Measurements from ENCODE around the gene LIMD2. TPM values are rescaled to one million over a fixed set of nuclear protein-coding genes. Genes with fewer than 3 reads are reported as not detected.

The LIMD2 gene
- total RNA-seq, 1 experiment from 2014 or later: 19.4 TPM

GRCh38 chr17:63741143-63741407, 41.1 kb upstream of the LIMD2 start:
- Histone ChIP-seq H3K9me2 (replicated peaks; ENCODE audit: low read length) (no peaks in the 10 kb centered on the region), H3K27ac (ENCODE audit: low read length) (peak overlapping the region; percentile 56), H3K79me2 (ENCODE audit: low read length) (peaks cover 19% of the 10 kb centered on the region), H2AFZ (ENCODE audit: low read length) (peak overlapping the region; percentile 86), H3K4me3 (ENCODE audit: low read length) (peak overlapping the region; percentile 87), H3F3A (ENCODE audit: low read length, unreplicated experiment) (peaks cover 10% of the 10 kb centered on the region), H3K9ac (ENCODE audit: low read length) (peak overlapping the region; percentile 88), H3K36me3 (ENCODE audit: low read depth, low read length) (peaks cover 6% of the 10 kb centered on the region; the same call in 1 of the 2 replicates), H4K20me1 (ENCODE audit: low read length) (no peaks in the 10 kb centered on the region), H3K4me1 (ENCODE audit: insufficient read depth, low read length) (peaks cover 15% of the 10 kb centered on the region; the same call in 1 of the 2 replicates), H3K27me3 (ENCODE audit: low read length) (no peaks in the 10 kb centered on the region), H3K4me2 (ENCODE audit: low read length) (peak overlapping the region; percentile 99), H3K9me3 (ENCODE audit: low read length) (no peaks in the 10 kb centered on the region)
- TF ChIP-seq EZH2 (IDR thresholded peaks at IDR 0.05; ENCODE audit: low read length, unreplicated experiment) (no peak), CTCF (conservative IDR thresholded peaks at IDR 0.05; ENCODE audit: low read depth, low read length) (no peak), EZH2phosphoT487 (IDR thresholded peaks at IDR 0.05; ENCODE audit: borderline replicate concordance, low read length) (no peak)
- BruUV-seq (replicated peaks): no TSS peak
- intact Hi-C loops (cut with micrococcal nuclease): loop anchor here (1.0 to 5.0 kb wide), 3 partner anchors 32 to 119 kb away; partner anchors contain the start of genes CCDC47 and MAP3K3
- DNase-seq (peak; percentile 43), ATAC-seq (peak; percentile 32)
- POLR2A ChIA-PET (ENCODE audit: unreplicated experiment): interaction anchor here (0.6 to 0.7 kb wide), 2 partner anchors 33 to 86 kb away, joined by 3 to 5 read pairs; partner anchors contain the start of gene CCDC47
- CTCF ChIA-PET: interaction anchor here (0.6 kb wide), 1 partner anchor 101 kb away, joined by 3 read pairs; no protein-coding TSS in a partner anchor

GRCh38 chr17:63740464-63741142, 40.7 kb upstream of the LIMD2 start:
- H3K36me3 ChIP-seq (ENCODE audit: low read depth, low read length): peaks cover 1% of the 10 kb centered on the region; the same call in 1 of the 2 replicates
- TF ChIP-seq CTCF (conservative IDR thresholded peaks at IDR 0.05; ENCODE audit: low read depth, low read length) (no peak), EZH2 (IDR thresholded peaks at IDR 0.05; ENCODE audit: low read length, unreplicated experiment) (no peak), EZH2phosphoT487 (IDR thresholded peaks at IDR 0.05; ENCODE audit: borderline replicate concordance, low read length) (no peak)
- H3F3A ChIP-seq (ENCODE audit: low read length, unreplicated experiment): peaks cover 10% of the 10 kb centered on the region
- peak overlapping the region; percentile 88 for H3K9ac ChIP-seq (ENCODE audit: low read length)
- POLR2A ChIA-PET (ENCODE audit: unreplicated experiment): interaction anchor here (0.6 to 0.7 kb wide), 3 partner anchors 33 to 109 kb away, joined by 3 to 5 read pairs (median 3); partner anchors contain the start of gene CCDC47
- H4K20me1 ChIP-seq (ENCODE audit: low read length): no peaks in the 10 kb centered on the region
- H3K4me2 ChIP-seq (ENCODE audit: low read length): peak overlapping the region; percentile 99
- H3K4me3 ChIP-seq (ENCODE audit: low read length): peak overlapping the region; percentile 87
- no peaks in the 10 kb centered on the region for H3K9me3 ChIP-seq (ENCODE audit: low read length)
- peak overlapping the region; percentile 56 for H3K27ac ChIP-seq (ENCODE audit: low read length)
- H3K27me3 ChIP-seq (ENCODE audit: low read length): no peaks in the 10 kb centered on the region
- H2AFZ ChIP-seq (ENCODE audit: low read length): peak overlapping the region; percentile 86
- H3K4me1 ChIP-seq (ENCODE audit: insufficient read depth, low read length): peaks cover 15% of the 10 kb centered on the region; the same call in 1 of the 2 replicates
- intact Hi-C loops (cut with micrococcal nuclease): loop anchor here (1.0 to 5.0 kb wide), 3 partner anchors 33 to 118 kb away; partner anchors contain the start of genes CCDC47 and MAP3K3
- no peaks in the 10 kb centered on the region for H3K9me2 ChIP-seq (replicated peaks; ENCODE audit: low read length)
- CTCF ChIA-PET: interaction anchor here (0.6 kb wide), 2 partner anchors 101 to 125 kb away, joined by 3 to 5 read pairs; no protein-coding TSS in a partner anchor
- peak; percentile 51 for DNase-seq
- H3K79me2 ChIP-seq (ENCODE audit: low read length): peaks cover 19% of the 10 kb centered on the region
- BruUV-seq (replicated peaks): TSS peak; percentile 52
- no peak for ATAC-seq

- POLR2A ChIA-PET (ENCODE audit: unreplicated experiment): no interaction called here
- intact Hi-C loops (cut with micrococcal nuclease): no loop called here
Measured at GRCh38 chr17:63735691-63736090, 35.8 kb upstream of the LIMD2 start.

More at GRCh38 chr17:63735691-63736090, 35.8 kb upstream of the LIMD2 start:
- H3K4me3 ChIP-seq (ENCODE audit: low read length): no peak overlapping the region
- TF ChIP-seq CTCF (conservative IDR thresholded peaks at IDR 0.05; ENCODE audit: low read depth, low read length): no peak
- no peak for TF ChIP-seq EZH2 (IDR thresholded peaks at IDR 0.05; ENCODE audit: low read length, unreplicated experiment)
- TF ChIP-seq EZH2phosphoT487 (IDR thresholded peaks at IDR 0.05; ENCODE audit: borderline replicate concordance, low read length): no peak
- no peak overlapping the region for H3K9ac ChIP-seq (ENCODE audit: low read length)
- no peak overlapping the region for H3K27ac ChIP-seq (ENCODE audit: low read length)
- CTCF ChIA-PET: no interaction called here
- no peaks in the 10 kb centered on the region for H3K36me3 ChIP-seq (ENCODE audit: low read depth, low read length)
- DNase-seq: no peak
- BruUV-seq (replicated peaks): no TSS peak
- peaks cover 12% of the 10 kb centered on the region for H3K79me2 ChIP-seq (ENCODE audit: low read length)
- H4K20me1 ChIP-seq (ENCODE audit: low read length): no peaks in the 10 kb centered on the region
- H3K9me3 ChIP-seq (ENCODE audit: low read length): no peaks in the 10 kb centered on the region
- peaks cover 6% of the 10 kb centered on the region; the same call in 1 of the 2 replicates for H3K4me1 ChIP-seq (ENCODE audit: insufficient read depth, low read length)
- H3F3A ChIP-seq (ENCODE audit: low read length, unreplicated experiment): peaks cover 4% of the 10 kb centered on the region
- no peaks in the 10 kb centered on the region for H3K9me2 ChIP-seq (replicated peaks; ENCODE audit: low read length)
- H3K4me2 ChIP-seq (ENCODE audit: low read length): no peak overlapping the region
- H3K27me3 ChIP-seq (ENCODE audit: low read length): no peaks in the 10 kb centered on the region
- no peak for ATAC-seq
- no peak overlapping the region for H2AFZ ChIP-seq (ENCODE audit: low read length)

Data from PC-3 (cell line).